ENCODE measurements around the gene SHB. TPM values are rescaled to one million over a fixed set of nuclear protein-coding genes. Genes with fewer than 3 reads are reported as not detected.

SHB gene
- total and polyA plus RNA-seq, 2 of the 13 experiments (the other 11 are each of a cell fraction or from before 2014, with no cell fraction given) = 19.4 to 20.7 TPM

DNA sequence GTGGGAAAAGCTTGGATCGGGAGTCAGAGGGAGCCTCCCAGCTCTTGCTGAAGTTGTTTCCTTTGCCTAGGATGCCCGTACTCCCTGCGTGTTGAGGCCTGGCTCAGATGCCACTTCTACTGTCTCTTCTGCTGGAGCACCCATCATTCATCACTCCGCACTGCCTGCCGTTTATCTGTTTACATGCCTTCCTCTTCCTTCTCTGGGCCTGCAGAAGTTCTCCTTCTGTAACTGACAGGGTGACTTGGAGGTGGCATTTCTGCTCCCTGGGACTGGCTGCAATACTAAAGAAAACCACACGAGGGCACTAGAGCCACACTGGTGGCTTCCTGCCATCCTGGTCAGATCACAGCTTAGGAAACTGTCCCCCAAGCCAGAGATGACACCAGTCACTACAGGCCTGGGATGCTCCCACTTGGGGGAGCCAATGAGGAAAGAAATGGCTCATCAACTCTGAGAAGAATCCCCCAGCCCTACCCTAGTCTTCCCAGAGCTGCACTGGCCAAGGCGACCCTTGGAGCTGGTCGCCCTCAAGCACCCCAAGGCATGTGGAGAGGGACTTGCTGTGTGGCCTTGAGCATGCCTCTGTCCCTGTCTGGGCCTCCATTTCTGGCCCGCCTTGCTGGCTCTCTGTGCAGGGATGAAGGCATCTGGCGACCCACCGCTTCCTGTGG lies 155.4 kb downstream of the SHB start (continued):
- TF ChIP-seq ZNF260 (CRISPR knock-in tag; IDR thresholded peaks at IDR 0.05; ENCODE audit: borderline replicate concordance, low read depth) (no peak), XRCC5 (optimal IDR thresholded peaks at IDR 0.05; ENCODE audit: low read length) (peak; percentile 49), ZNF350 (CRISPR knock-in tag; IDR thresholded peaks at IDR 0.05; ENCODE audit: borderline replicate concordance, low read depth) (peak; percentile 33; the same call in 1 of the 2 replicates), HNRNPH1 (optimal IDR thresholded peaks at IDR 0.05; ENCODE audit: low read depth, low read length) (no peak), CEBPG (CRISPR knock-in tag; IDR thresholded peaks at IDR 0.05) (0 out of 2 replicates have a peak, but pooled peaks have one; percentile 18), HIVEP1 (CRISPR knock-in tag; IDR thresholded peaks at IDR 0.05) (no peak), EEA1 (CRISPR knock-in tag; IDR thresholded peaks at IDR 0.05; ENCODE audit: borderline replicate concordance) (no peak), ZNF343 (CRISPR knock-in tag; IDR thresholded peaks at IDR 0.05) (no peak), KLF11 (CRISPR knock-in tag; IDR thresholded peaks at IDR 0.05) (0 out of 2 replicates have a peak, but pooled peaks have one; percentile 34), FOXK2 (IDR thresholded peaks at IDR 0.05) (no peak), HMG20A (CRISPR knock-in tag; IDR thresholded peaks at IDR 0.05; ENCODE audit: borderline replicate concordance) (no peak), CHD4 (IDR thresholded peaks at IDR 0.05; ENCODE audit: borderline replicate concordance, low read length) (no peak), ZNF33B (CRISPR knock-in tag; IDR thresholded peaks at IDR 0.05) (0 out of 2 replicates have a peak, but pooled peaks have one; percentile 62), HDAC6 (IDR thresholded peaks at IDR 0.05; ENCODE audit: low read depth, low read length) (no peak)
- TF ChIP-seq, protein P1, sequence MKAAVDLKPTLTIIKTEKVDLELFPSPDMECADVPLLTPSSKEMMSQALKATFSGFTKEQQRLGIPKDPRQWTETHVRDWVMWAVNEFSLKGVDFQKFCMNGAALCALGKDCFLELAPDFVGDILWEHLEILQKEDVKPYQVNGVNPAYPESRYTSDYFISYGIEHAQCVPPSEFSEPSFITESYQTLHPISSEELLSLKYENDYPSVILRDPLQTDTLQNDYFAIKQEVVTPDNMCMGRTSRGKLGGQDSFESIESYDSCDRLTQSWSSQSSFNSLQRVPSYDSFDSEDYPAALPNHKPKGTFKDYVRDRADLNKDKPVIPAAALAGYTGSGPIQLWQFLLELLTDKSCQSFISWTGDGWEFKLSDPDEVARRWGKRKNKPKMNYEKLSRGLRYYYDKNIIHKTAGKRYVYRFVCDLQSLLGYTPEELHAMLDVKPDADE (CRISPR knock-in tag; IDR thresholded peaks at IDR 0.05) = no peak
- TF ChIP-seq, protein P2, sequence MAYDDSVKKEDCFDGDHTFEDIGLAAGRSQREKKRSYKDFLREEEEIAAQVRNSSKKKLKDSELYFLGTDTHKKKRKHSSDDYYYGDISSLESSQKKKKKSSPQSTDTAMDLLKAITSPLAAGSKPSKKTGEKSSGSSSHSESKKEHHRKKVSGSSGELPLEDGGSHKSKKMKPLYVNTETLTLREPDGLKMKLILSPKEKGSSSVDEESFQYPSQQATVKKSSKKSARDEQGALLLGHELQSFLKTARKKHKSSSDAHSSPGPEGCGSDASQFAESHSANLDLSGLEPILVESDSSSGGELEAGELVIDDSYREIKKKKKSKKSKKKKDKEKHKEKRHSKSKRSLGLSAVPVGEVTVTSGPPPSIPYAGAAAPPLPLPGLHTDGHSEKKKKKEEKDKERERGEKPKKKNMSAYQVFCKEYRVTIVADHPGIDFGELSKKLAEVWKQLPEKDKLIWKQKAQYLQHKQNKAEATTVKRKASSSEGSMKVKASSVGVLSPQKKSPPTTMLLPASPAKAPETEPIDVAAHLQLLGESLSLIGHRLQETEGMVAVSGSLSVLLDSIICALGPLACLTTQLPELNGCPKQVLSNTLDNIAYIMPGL (CRISPR knock-in tag; IDR thresholded peaks at IDR 0.05; ENCODE audit: borderline replicate concordance in 1 of 2, low read depth in 1 of 2) = peak in 1 of 2 experiments; percentile 53; a peak in 3 of 4 replicates
- TF ChIP-seq, protein P3, sequence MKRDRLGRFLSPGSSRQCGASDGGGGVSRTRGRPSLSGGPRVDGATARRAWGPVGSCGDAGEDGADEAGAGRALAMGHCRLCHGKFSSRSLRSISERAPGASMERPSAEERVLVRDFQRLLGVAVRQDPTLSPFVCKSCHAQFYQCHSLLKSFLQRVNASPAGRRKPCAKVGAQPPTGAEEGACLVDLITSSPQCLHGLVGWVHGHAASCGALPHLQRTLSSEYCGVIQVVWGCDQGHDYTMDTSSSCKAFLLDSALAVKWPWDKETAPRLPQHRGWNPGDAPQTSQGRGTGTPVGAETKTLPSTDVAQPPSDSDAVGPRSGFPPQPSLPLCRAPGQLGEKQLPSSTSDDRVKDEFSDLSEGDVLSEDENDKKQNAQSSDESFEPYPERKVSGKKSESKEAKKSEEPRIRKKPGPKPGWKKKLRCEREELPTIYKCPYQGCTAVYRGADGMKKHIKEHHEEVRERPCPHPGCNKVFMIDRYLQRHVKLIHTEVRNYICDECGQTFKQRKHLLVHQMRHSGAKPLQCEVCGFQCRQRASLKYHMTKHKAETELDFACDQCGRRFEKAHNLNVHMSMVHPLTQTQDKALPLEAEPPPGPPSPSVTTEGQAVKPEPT (CRISPR knock-in tag; IDR thresholded peaks at IDR 0.05; ENCODE audit: low read depth) = no peak
- TF ChIP-seq, protein P4, sequence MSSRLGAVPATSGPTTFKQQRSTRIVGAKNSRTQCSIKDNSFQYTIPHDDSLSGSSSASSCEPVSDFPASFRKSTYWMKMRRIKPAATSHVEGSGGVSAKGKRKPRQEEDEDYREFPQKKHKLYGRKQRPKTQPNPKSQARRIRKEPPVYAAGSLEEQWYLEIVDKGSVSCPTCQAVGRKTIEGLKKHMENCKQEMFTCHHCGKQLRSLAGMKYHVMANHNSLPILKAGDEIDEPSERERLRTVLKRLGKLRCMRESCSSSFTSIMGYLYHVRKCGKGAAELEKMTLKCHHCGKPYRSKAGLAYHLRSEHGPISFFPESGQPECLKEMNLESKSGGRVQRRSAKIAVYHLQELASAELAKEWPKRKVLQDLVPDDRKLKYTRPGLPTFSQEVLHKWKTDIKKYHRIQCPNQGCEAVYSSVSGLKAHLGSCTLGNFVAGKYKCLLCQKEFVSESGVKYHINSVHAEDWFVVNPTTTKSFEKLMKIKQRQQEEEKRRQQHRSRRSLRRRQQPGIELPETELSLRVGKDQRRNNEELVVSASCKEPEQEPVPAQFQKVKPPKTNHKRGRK (CRISPR knock-in tag; IDR thresholded peaks at IDR 0.05) = no peak
- TF ChIP-seq, protein P5, sequence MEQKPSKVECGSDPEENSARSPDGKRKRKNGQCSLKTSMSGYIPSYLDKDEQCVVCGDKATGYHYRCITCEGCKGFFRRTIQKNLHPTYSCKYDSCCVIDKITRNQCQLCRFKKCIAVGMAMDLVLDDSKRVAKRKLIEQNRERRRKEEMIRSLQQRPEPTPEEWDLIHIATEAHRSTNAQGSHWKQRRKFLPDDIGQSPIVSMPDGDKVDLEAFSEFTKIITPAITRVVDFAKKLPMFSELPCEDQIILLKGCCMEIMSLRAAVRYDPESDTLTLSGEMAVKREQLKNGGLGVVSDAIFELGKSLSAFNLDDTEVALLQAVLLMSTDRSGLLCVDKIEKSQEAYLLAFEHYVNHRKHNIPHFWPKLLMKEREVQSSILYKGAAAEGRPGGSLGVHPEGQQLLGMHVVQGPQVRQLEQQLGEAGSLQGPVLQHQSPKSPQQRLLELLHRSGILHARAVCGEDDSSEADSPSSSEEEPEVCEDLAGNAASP (CRISPR knock-in tag; IDR thresholded peaks at IDR 0.05; ENCODE audit: borderline replicate concordance) = 0 out of 2 replicates have a peak, but pooled peaks have one; percentile 23
- TF ChIP-seq, protein P6, sequence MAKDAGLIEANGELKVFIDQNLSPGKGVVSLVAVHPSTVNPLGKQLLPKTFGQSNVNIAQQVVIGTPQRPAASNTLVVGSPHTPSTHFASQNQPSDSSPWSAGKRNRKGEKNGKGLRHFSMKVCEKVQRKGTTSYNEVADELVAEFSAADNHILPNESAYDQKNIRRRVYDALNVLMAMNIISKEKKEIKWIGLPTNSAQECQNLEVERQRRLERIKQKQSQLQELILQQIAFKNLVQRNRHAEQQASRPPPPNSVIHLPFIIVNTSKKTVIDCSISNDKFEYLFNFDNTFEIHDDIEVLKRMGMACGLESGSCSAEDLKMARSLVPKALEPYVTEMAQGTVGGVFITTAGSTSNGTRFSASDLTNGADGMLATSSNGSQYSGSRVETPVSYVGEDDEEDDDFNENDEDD (CRISPR knock-in tag; IDR thresholded peaks at IDR 0.05; ENCODE audit: borderline replicate concordance) = no peak

Measured in HepG2 (cell line).